HG03439 (cell line): ENCODE data around the gene ATP1A4.

Experiments used
- ATAC-seq: cut with Tn5 transposase; IDR thresholded peaks from one replicate; pipeline ENCODE4 v1.9.1; 2021; ENCODE audit warnings: mild to moderate bottlenecking, moderate library complexity; ENCODE audit not compliant: unreplicated experiment

Gene ATP1A4

GRCh38 chr1:160169553-160170399 is 18.4 kb downstream of the ATP1A4 start:
- ATAC-seq = no peak

- no peak for ATAC-seq
Observed at GRCh38 chr1:160171354-160171753, 20.0 kb downstream of the ATP1A4 start.

DNA sequence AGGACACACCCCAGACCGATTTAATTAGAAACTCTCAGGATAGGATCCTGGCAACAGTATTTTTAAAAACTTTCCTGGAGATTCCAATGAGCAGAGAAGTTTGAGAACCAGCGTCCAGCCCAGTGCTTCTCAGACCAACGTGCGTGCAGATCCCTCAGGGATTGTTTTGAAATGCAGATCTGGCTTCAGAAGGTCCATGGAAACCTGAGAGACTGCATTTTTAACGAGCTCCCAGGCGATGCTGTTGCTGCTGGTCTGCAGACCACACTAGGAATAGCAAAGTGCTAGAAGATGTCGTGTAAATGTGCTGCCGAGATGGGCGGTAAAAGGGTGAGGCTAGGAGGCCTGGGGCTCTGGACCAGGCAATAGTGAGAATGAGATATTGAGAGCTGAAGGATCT is 20.6 kb downstream of the ATP1A4 start:
- ATAC-seq = no peak

- ATAC-seq = no peak
Observed at GRCh38 chr1:160177231-160177630, 25.8 kb downstream of the ATP1A4 start.

GRCh38 chr1:160177667-160178066 is 26.3 kb downstream of the ATP1A4 start:
- ATAC-seq = no peak

GRCh38 chr1:160178731-160179130 is 27.3 kb downstream of the ATP1A4 start:
- ATAC-seq = no peak

DNA sequence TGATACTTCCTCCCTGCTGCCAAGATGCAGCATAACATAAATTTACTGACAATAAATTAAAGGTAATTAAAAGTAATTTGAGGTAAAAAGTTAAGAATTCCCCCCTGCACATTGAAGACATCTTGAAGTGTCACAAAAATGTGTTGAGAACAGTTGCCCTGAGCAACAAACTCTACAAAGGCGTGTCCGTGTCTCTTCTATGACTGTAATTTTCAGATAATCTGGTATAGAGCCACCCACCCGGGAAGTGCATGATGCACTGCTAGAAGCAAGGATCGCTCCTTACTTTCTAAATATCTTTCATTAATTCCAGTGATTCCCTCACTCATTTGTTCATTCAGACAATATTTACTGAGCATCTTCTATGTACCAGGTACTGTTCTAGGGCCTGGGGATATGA is 27.9 kb downstream of the ATP1A4 start:
- no peak for ATAC-seq

DNA sequence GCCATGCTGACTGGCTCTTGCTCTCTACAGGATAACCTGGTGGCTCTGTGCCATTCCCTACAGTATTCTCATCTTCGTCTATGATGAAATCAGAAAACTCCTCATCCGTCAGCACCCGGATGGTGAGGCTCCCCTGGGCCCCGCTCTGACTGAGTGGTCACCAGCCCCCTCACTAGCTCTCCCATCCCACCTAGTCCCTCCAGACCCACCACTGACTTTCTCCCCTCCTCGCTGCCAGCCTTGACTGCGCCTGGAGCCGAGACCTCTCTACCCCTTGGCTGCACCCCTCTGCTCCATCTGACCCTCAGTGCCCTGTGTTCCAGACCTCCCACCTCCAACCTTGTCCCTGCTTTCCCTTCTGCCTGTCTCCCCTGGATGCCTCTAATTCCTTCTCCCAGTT is 34.8 kb downstream of the ATP1A4 start:
- ATAC-seq = no peak

GRCh38 chr1:160186729-160187128 is 35.3 kb downstream of the ATP1A4 start:
- no peak for ATAC-seq

DNA sequence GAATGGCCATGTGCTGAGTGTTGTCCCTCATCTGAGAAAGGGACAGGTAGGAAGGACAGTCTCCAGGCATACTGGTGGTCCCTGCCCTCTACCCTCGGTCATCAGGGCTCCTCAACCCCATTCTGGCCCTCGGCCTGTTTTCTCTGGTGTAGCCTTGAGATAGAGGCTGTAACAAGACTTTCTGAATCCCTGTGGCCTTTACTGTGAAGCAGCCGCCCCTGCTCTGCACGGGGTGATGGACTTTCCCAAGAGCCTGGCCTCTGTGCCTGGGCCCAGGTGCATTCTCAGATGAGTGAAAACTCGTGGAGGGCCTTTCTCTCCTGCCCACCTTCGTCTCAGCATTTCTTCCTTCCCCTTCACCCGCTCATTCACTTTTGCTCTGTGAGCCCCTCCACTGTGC is 36.0 kb downstream of the ATP1A4 start:
- ATAC-seq = no peak

DNA sequence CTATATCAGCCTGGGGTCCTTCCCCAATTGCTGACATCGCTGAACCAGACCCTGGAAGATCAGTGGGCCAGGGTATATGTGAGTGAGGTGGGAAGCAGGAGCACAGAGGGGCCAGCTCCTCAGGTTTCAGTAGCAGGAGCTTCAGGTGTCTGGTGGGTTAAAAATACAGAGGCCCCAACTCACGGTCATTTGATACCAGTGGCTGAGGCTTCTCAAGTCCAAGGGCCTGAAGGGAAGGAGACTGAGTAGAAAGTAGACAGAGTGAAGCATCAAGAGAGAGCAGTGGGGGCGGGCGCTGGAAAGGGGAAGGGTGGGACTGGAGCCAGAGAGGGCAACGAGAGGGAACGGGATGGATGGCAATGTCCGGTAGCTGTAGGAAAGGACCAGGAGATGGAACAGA is 36.9 kb downstream of the ATP1A4 start:
- no peak for ATAC-seq

GRCh38 chr1:160189649-160190625 is 38.5 kb downstream of the ATP1A4 start, which contains the start of gene CASQ1:
Gene CASQ1, plus strand, starts transcription at chr1:160190575. Its CDS starts 177 bp downstream, at chr1:160190752.
- no peak for ATAC-seq

GRCh38 chr1:160191756-160192155 is 40.4 kb downstream of the ATP1A4 start:
- no peak for ATAC-seq

DNA sequence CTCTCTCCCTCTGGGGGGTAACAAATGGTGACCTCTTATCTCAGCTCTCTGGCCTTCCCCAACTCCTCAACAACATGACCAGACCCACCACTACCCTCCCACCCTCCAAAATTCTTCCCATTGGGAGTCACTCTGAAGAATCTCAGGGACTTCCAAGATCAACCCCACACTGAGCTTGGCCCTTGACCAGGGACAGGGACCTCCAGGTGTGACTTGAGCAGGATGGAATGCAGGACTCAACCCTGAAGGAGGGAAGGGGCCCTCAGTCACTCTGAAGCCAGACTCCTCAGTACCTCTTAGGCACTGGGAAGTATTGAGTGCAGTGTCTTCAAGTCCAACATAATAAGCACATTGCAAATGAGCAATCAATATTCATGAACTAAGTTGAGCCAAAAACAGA is 40.8 kb downstream of the ATP1A4 start:
- no peak for ATAC-seq

GRCh38 chr1:160193091-160193819 is 41.9 kb downstream of the ATP1A4 start:
- ATAC-seq = no peak

DNA sequence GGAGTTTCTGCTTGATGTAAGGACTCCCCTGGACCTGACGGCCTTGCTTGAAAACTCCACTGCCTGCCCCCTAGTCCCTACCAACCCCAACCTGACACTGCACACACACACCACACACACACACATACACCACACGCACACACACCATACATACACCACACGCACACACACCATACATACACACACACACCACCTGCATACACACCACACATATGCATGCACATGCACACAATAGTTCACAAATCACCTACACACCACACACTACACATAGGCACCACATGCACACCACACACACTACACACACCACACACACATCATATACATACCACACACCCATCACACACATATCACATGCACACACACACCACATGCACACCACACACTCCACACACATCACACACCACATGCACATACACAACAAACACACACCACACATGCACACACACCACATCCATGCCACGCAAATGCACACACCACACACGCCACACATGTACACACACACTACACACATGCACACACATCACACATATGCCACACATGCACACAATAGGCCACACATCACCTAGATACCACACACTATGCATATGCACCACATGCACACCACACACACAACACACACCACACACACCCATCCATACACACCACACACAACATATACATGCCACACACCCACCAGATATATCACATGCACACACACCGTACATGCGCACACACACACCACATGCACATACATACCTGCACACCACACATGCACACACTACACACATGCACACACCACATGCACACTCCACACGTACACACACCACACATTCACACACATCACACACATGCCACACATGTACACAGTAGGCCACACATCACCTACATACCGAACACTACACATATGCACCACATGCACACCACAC is 42.7 kb downstream of the ATP1A4 start:
- no peak for ATAC-seq

DNA sequence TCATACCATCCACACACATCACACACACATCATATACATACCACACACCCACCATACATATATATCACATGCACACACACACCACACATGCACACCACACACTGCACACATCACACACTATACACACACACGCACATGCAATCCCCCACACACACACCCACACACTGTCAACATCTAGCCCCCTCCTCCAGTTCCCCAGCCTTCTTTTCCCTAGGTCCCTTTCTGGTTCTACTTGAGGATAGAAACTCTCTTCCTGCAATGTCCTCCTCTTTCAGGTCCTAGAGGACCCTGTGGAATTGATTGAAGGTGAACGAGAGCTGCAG is 43.3 kb downstream of the ATP1A4 start:
- no peak for ATAC-seq

DNA sequence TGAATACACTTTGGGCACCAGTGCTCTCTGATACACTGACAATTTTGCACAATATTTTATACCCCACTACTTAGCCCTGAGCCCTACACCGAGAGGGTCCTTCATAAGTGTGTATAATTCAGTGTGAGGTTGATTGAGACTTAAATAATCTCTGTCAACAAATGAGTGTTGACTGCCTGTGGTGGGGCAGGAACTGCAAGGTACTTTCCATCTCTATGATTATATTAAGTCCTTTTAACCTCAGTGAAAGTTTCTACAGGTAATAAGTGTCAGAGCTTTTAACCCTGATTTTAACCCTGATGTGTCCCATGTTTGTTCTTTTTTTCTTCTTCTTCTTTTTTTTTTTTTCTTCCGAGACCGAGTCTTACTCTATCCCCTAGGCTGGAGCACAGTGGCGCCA is 44.7 kb downstream of the ATP1A4 start:
- ATAC-seq = no peak

GRCh38 chr1:160197231-160197630 is 45.8 kb downstream of the ATP1A4 start:
- no peak for ATAC-seq

- no peak for ATAC-seq
Observed at GRCh38 chr1:160200786-160201185, 49.4 kb downstream of the ATP1A4 start.
